NCI-H2196 treated with DMSO at 0.1 percent for 48 hours (cell line): Measurements from ENCODE around the gene SSTR5.

Source experiments
- DNase-seq: peaks from one replicate; lab custom pipeline; 2025; ENCODE audit not compliant: unreplicated experiment; lab: John Stamatoyannopoulos, UW

Gene SSTR5

GRCh38 chr16:1054660-1055556 is 17.6 kb upstream of the SSTR5 start:
- peak; percentile 16 for DNase-seq

GRCh38 chr16:1055557-1055924 is 17.0 kb upstream of the SSTR5 start:
- no peak for DNase-seq

- DNase-seq: no peak
Measured at GRCh38 chr16:1056196-1056595, 16.4 kb upstream of the SSTR5 start.

GRCh38 chr16:1057252-1057932 is 15.2 kb upstream of the SSTR5 start:
- no peak for DNase-seq

- no peak for DNase-seq
Measured at GRCh38 chr16:1058216-1058615, 14.3 kb upstream of the SSTR5 start.

GRCh38 chr16:1059310-1059709 is 13.2 kb upstream of the SSTR5 start:
- no peak for DNase-seq

GRCh38 chr16:1060416-1061340 is 11.9 kb upstream of the SSTR5 start:
- DNase-seq: no peak

GRCh38 chr16:1061769-1062505 is 10.6 kb upstream of the SSTR5 start:
- DNase-seq: no peak

GRCh38 chr16:1062895-1063294 is 9.7 kb upstream of the SSTR5 start:
- DNase-seq: no peak

GRCh38 chr16:1063728-1064127 is 8.8 kb upstream of the SSTR5 start:
- no peak for DNase-seq

- no peak for DNase-seq
Measured at GRCh38 chr16:1065469-1066128, 6.9 kb upstream of the SSTR5 start.

GRCh38 chr16:1066584-1067172 is 5.9 kb upstream of the SSTR5 start:
- peak; percentile 54 for DNase-seq

- no peak for DNase-seq
Measured at GRCh38 chr16:1067629-1068028, 4.9 kb upstream of the SSTR5 start.

GRCh38 chr16:1068451-1068850 is 4.1 kb upstream of the SSTR5 start:
- no peak for DNase-seq

- no peak for DNase-seq
Measured at GRCh38 chr16:1069154-1069553, 3.4 kb upstream of the SSTR5 start.

GRCh38 chr16:1070084-1070863 is 2.3 kb upstream of the SSTR5 start:
- DNase-seq: no peak

- no peak for DNase-seq
Measured at GRCh38 chr16:1070864-1071408, 1.6 kb upstream of the SSTR5 start.

GRCh38 chr16:1071561-1072225 is 854 bp upstream of the SSTR5 start:
- no peak for DNase-seq
